Fibroblast of lung (primary cell): ENCODE data around the gene ZFR2.

Source experiments
- EZH2 ChIP-seq: IDR thresholded peaks from 2 replicates; pipeline ENCODE4 v1.5.1; 2012; ENCODE audit warnings: low read length, control low read depth, mild to moderate bottlenecking; ENCODE audit errors: missing control alignments
- TF ChIP-seq, protein P1 (sequence below), 2 donors: IDR thresholded peaks in 1 of 2; conservative IDR thresholded peaks in 1 of 2; 1 replicate in 1 of 2; 2 replicates in 1 of 2; pipeline ENCODE4 v1.5.1; 2011 to 2012; ENCODE audit warnings: low read length in 2 of 2, control low read depth in 1 of 2, inconsistent platforms in 1 of 2, low read depth in 1 of 2, mild to moderate bottlenecking in 1 of 2

DNA sequence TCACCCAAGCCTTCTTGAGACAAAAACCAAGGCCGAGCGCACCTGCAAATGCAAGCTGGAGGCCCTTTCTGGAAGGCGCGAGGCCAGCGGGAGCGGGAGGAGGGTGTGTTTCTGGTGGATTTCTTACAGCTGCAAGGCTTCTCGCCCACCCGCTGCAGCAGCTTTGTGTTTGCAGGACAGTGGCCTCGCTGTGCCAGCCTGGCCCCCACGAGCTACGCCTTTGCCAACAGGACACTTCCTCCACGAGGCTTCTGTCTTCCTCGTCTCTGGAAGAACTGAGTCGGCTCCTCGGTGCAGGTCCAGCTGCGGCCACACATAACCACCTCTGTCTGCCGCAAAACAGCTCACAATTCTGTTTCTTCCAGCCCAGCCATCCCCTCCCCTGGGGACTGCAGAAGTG, 21.8 kb upstream of the ZFR2 start:
- TF ChIP-seq, protein P1, sequence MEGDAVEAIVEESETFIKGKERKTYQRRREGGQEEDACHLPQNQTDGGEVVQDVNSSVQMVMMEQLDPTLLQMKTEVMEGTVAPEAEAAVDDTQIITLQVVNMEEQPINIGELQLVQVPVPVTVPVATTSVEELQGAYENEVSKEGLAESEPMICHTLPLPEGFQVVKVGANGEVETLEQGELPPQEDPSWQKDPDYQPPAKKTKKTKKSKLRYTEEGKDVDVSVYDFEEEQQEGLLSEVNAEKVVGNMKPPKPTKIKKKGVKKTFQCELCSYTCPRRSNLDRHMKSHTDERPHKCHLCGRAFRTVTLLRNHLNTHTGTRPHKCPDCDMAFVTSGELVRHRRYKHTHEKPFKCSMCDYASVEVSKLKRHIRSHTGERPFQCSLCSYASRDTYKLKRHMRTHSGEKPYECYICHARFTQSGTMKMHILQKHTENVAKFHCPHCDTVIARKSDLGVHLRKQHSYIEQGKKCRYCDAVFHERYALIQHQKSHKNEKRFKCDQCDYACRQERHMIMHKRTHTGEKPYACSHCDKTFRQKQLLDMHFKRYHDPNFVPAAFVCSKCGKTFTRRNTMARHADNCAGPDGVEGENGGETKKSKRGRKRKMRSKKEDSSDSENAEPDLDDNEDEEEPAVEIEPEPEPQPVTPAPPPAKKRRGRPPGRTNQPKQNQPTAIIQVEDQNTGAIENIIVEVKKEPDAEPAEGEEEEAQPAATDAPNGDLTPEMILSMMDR (conservative IDR thresholded peaks at IDR 0.05 in 1 of 2, IDR thresholded peaks at IDR 0.05 in 1 of 2; ENCODE audit: low read depth in 1 of 2, low read length in 2 of 2): no peak
- no peak for TF ChIP-seq EZH2
